Brain microvascular endothelial cell (primary cell): ENCODE measurements around the gene OPN5.

ENCODE experiments used
- DNase-seq: peaks from one replicate; pipeline ENCODE4 v3.0.0-alpha.2; 2020
- H3K27ac ChIP-seq: fragments of 250-450 bp; sonication (Bioruptor Pico); 2 replicates; pipeline ENCODE4 v1.5.1; 2020; ENCODE audit warnings: mild to moderate bottlenecking, moderate library complexity
- H3K27me3 ChIP-seq: fragments of 250-450 bp; sonication (Bioruptor Pico); replicated peaks from 2 replicates; pipeline ENCODE4 v1.5.1; 2020; ENCODE audit warnings: mild to moderate bottlenecking
- H3K36me3 ChIP-seq: fragments of 250-450 bp; sonication (Bioruptor Pico); replicated peaks from 2 replicates; pipeline ENCODE4 v1.5.1; 2020; ENCODE audit warnings: mild to moderate bottlenecking
- H3K4me3 ChIP-seq: 2 replicates; pipeline ENCODE4 v1.5.1; 2011; ENCODE audit warnings: low read depth, mild to moderate bottlenecking, control low read depth, low read length, moderate library complexity
- CTCF ChIP-seq: IDR thresholded peaks from 2 replicates; pipeline ENCODE4 v1.5.1; 2011; ENCODE audit warnings: low read depth, mild to moderate bottlenecking, moderate library complexity, low read length, control low read depth, inconsistent platforms; ENCODE audit errors: missing control alignments
- in situ Hi-C: cut with HindIII; loops from 2 replicates; pipeline ENCODE4 v1.10.0; 2017; ENCODE audit warnings: low sequenced_read_pairs, low pct_ligation_motif_present

OPN5 gene

GRCh38 chr6:47865206-47865605 is 83.4 kb downstream of the OPN5 start:
- in situ Hi-C loops = no loop called here
- H3K36me3 ChIP-seq = no peaks in the 10 kb centered on the region
- DNase-seq = no peak

GRCh38 chr6:47875593-47875992 is 93.8 kb downstream of the OPN5 start:
- H3K36me3 ChIP-seq = no peaks in the 10 kb centered on the region
- no peak for DNase-seq
- no peak overlapping the region for H3K4me3 ChIP-seq
- in situ Hi-C loops = no loop called here
- no peak overlapping the region for H3K27ac ChIP-seq
- no peaks in the 10 kb centered on the region for H3K27me3 ChIP-seq
- no peak for TF ChIP-seq CTCF

More at GRCh38 chr6:47865206-47865605, 83.4 kb downstream of the OPN5 start:
- H3K27me3 ChIP-seq = no peaks in the 10 kb centered on the region
- H3K4me3 ChIP-seq = no peak overlapping the region
- H3K27ac ChIP-seq = no peak overlapping the region
- TF ChIP-seq CTCF = no peak
